OCI-LY3 (cell line): ENCODE data around the gene NUP62CL.
"Not testable (repeated sequence)": the region's sequence is repeated elsewhere in the genome, so short reads cannot be mapped to it uniquely, and the experiment has no call there.

Source experiments
- CTCF ChIP-seq: fragments of 200-600, 300-600 bp; sonication (generic); IDR thresholded peaks from 2 replicates; pipeline ENCODE4 v1.5.1; 2014; ENCODE audit warnings: antibody characterized with exemption, low read length, low read depth
- EZH2phosphoT487 ChIP-seq: fragments of 200-600 bp; shearing (Covaris generic); IDR thresholded peaks from 2 replicates; pipeline ENCODE4 v1.6.1; 2018; ENCODE audit warnings: antibody characterized with exemption, mixed run types, low read depth

- not testable (repeated sequence) for TF ChIP-seq CTCF, EZH2phosphoT487
These were observed 8.2 kb downstream of the NUP62CL start for GRCh38 chrX:107198074-107198473.
